Cardiac atrium fibroblast (primary cell): ENCODE results near the gene GPR63. TPM values are rescaled to one million over a fixed set of nuclear protein-coding genes. Genes with fewer than 3 reads are reported as not detected.

Source experiments
- total RNA-seq: library from RNA; depleted of rRNA; stranded (reverse); fragments of >200 nt; gene quantifications from 2 replicates; pipeline ENCODE4 v1.2.3, GENCODE V29; 2015

The GPR63 gene, protein sequence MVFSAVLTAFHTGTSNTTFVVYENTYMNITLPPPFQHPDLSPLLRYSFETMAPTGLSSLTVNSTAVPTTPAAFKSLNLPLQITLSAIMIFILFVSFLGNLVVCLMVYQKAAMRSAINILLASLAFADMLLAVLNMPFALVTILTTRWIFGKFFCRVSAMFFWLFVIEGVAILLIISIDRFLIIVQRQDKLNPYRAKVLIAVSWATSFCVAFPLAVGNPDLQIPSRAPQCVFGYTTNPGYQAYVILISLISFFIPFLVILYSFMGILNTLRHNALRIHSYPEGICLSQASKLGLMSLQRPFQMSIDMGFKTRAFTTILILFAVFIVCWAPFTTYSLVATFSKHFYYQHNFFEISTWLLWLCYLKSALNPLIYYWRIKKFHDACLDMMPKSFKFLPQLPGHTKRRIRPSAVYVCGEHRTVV
- under 0.01 TPM in 1 of 2 replicates, not detected in the other for total RNA-seq

DNA sequence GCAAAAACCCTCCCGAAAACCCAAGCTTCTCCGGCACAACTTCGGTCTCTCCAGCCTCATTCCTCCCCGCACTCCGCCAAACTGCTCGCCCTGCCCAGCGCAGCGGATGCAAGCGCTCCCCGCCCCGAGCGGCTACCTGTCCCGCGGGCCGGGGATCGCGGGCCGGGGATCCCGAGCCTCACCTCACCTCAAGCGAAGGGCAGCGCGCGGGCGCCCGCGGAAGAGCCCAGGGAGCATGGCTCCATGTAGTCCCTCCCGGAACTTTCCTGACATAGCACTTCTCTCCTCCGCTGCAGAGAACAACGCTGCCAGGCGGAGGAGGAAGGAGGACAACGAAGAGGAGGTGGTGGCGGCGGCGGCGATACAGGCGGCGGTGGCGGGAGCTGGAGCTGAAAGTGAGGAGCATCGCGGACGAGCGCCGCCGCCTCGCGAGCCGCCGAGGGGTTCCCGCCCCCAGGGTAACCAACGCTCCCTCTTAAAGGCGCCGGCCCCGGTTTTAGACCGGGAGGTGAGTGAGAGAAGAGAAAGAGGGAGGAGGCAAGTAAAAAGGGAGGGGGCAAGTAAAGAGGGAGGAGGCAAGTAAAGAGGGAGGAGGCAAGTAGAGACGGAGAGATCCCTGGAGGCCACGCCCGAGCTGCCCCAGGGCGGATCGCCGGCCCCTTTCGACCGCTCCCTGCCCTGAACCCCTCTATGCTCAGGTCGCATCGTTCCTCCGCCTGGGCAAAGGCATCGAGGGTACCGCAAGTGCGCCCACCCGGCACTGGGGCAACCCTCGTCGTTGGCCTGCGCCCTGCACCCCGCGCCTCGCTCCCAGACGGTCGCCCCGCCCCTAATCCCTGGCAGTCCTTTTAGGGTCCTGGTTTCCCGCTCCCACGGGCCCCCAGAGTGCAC is at the start of gene GPR63:
GPR63 (minus strand) TSS at position 397 of the 891 bp plus-strand sequence. CDS start 37,746 bp downstream, outside the sequence.

Other genes starting within 250 kb of the GPR63 start
- 8.7 and 13.1 TPM in 2 replicates for gene NDUFAF4, start 60.4 kb upstream of the GPR63 start, total RNA-seq
- gene KLHL32, start 87.3 kb upstream of the GPR63 start, total RNA-seq: not detected in 2 replicates